UCSD-AML1 (cell line): ENCODE data around the gene SCLT1.

Experiments used
- DNase-seq: peaks from one replicate; lab custom pipeline; 2025; ENCODE audit not compliant: unreplicated experiment; lab: John Stamatoyannopoulos, UW

Gene SCLT1

GRCh38 chr4:128847082-128847724, 246.1 kb downstream of the SCLT1 start:
- no peak for DNase-seq

GRCh38 chr4:128846063-128846462, 247.3 kb downstream of the SCLT1 start:
- DNase-seq, result no peak

- DNase-seq, result no peak
Observed at GRCh38 chr4:128844931-128845330, 248.4 kb downstream of the SCLT1 start.

- no peak for DNase-seq
Observed at GRCh38 chr4:128841402-128841801, 251.9 kb downstream of the SCLT1 start.

GRCh38 chr4:128840711-128841318, 252.5 kb downstream of the SCLT1 start:
- no peak for DNase-seq

GRCh38 chr4:128837679-128838078, 255.7 kb downstream of the SCLT1 start:
- DNase-seq, result no peak

- DNase-seq, result no peak
Observed at GRCh38 chr4:128837198-128837597, 256.1 kb downstream of the SCLT1 start.

- no peak for DNase-seq
Observed at GRCh38 chr4:128835498-128836222, 257.7 kb downstream of the SCLT1 start.
